CD14-positive monocyte (primary cell): ENCODE data around the gene NR4A2. TPM values are rescaled to one million over a fixed set of nuclear protein-coding genes. Genes with fewer than 3 reads are reported as not detected.

ENCODE experiments used
- DNase-seq, 3 donors: peaks; one replicate each; pipeline ENCODE4 v3.0.0-alpha.2; 2011 to 2022
- H2AFZ ChIP-seq: 2 replicates; pipeline ENCODE4 v1.6.0; 2012; ENCODE audit warnings: mild to moderate bottlenecking, low read depth, low read length, inconsistent platforms; ENCODE audit not compliant: insufficient read depth, poor library complexity, severe bottlenecking
- H3K27ac ChIP-seq, 2 donors: 1 replicate in 1 of 2; 2 replicates in 1 of 2; pipeline ENCODE4 v1.5.1; 2012 to 2013; ENCODE audit warnings: low read length in 2 of 2, control low read depth in 1 of 2, inconsistent platforms in 1 of 2, low read depth in 1 of 2, mild to moderate bottlenecking in 1 of 2
- H3K27me3 ChIP-seq, 2 donors: one replicate each; pipeline versions ENCODE4 v1.6.0 to v1.6.1; 2011 to 2013; ENCODE audit warnings: low read length in 2 of 2; ENCODE audit not compliant: control insufficient read depth in 2 of 2, insufficient read depth in 2 of 2
- H3K36me3 ChIP-seq, 2 donors: replicated peaks in 1 of 2; 1 replicate in 1 of 2; 2 replicates in 1 of 2; pipeline versions ENCODE4 v1.5.1 to v1.6.1; 2012 to 2013; ENCODE audit warnings: low read length in 2 of 2, control low read depth in 1 of 2, inconsistent platforms in 1 of 2, mild to moderate bottlenecking in 1 of 2; ENCODE audit not compliant: insufficient read depth in 2 of 2, control insufficient read depth in 1 of 2
- H3K4me1 ChIP-seq, 2 donors: 1 replicate in 1 of 2; 2 replicates in 1 of 2; pipeline versions ENCODE4 v1.5.1 to v1.6.1; 2012 to 2013; ENCODE audit warnings: low read length in 2 of 2, control low read depth in 1 of 2, inconsistent platforms in 1 of 2, mild to moderate bottlenecking in 1 of 2, moderate library complexity in 1 of 2; ENCODE audit not compliant: insufficient read depth in 2 of 2, control insufficient read depth in 1 of 2
- H3K4me2 ChIP-seq: replicated peaks from 2 replicates; pipeline ENCODE3; 2012; ENCODE audit warnings: low read length, moderate library complexity, mild to moderate bottlenecking; ENCODE audit not compliant: poor library complexity, severe bottlenecking; ENCODE audit errors: extremely low read depth
- H3K4me3 ChIP-seq, 3 experiments: fragments of 200-600 bp in 1 of 3; sonication (generic) in 1 of 3; replicated peaks in 1 of 3; 1 replicate in 2 of 3; 2 replicates in 1 of 3; pipeline ENCODE4 v1.5.1; 2011 to 2013; ENCODE audit warnings: low read length in 3 of 3, mild to moderate bottlenecking in 3 of 3, control low read depth in 2 of 3, low read depth in 2 of 3, inconsistent platforms in 1 of 3, moderate library complexity in 1 of 3
- H3K79me2 ChIP-seq: 2 replicates; pipeline ENCODE4 v1.6.0; 2012; ENCODE audit warnings: mild to moderate bottlenecking, control low read depth, inconsistent platforms, low read length, moderate library complexity; ENCODE audit not compliant: insufficient read depth
- H3K9ac ChIP-seq: 2 replicates; pipeline ENCODE4 v1.6.0; 2017; ENCODE audit warnings: low read length, mild to moderate bottlenecking; ENCODE audit not compliant: insufficient read depth, poor library complexity, severe bottlenecking
- H3K9me3 ChIP-seq, 2 donors: replicated peaks in 1 of 2; 1 replicate in 1 of 2; 2 replicates in 1 of 2; pipeline versions ENCODE4 v1.5.1 to v1.6.1; 2012 to 2013; ENCODE audit warnings: low read length in 2 of 2, control low read depth in 1 of 2; ENCODE audit not compliant: control insufficient read depth in 1 of 2, insufficient read depth in 1 of 2
- H4K20me1 ChIP-seq: 2 replicates; pipeline ENCODE4 v1.6.0; 2012; ENCODE audit warnings: mild to moderate bottlenecking, low read length, control low read depth, moderate library complexity; ENCODE audit not compliant: insufficient read depth
- H3K27ac Mint-ChIP-seq, 7 donors: one replicate each; pipeline ENCODE4 v1.8.0; 2020; ENCODE audit warnings: mild to moderate bottlenecking in 7 of 7, mixed read lengths in 7 of 7, moderate library complexity in 6 of 7, inconsistent platforms in 2 of 7
- H3K27me3 Mint-ChIP-seq, 3 donors: one replicate each; pipeline ENCODE4 v1.8.0; 2021 to 2022; ENCODE audit warnings: low read depth in 3 of 3, mild to moderate bottlenecking in 3 of 3, mixed read lengths in 3 of 3, moderate library complexity in 3 of 3, inconsistent platforms in 1 of 3
- H3K36me3 Mint-ChIP-seq, 2 donors: one replicate each; pipeline ENCODE4 v1.8.0; 2020; ENCODE audit warnings: mixed read lengths in 2 of 2, inconsistent platforms in 1 of 2, mild to moderate bottlenecking in 1 of 2
- H3K4me1 Mint-ChIP-seq: one replicate; pipeline ENCODE4 v1.8.0; 2020; ENCODE audit warnings: mild to moderate bottlenecking, mixed read lengths
- H3K4me3 Mint-ChIP-seq, 2 donors: one replicate each; pipeline ENCODE4 v1.8.0; 2020; ENCODE audit warnings: mild to moderate bottlenecking in 2 of 2, mixed read lengths in 2 of 2, moderate library complexity in 1 of 2
- H3K9me3 Mint-ChIP-seq, 7 donors: one replicate each; pipeline ENCODE4 v1.8.0; 2020 to 2022; ENCODE audit warnings: mixed read lengths in 7 of 7, mild to moderate bottlenecking in 6 of 7, moderate library complexity in 6 of 7, inconsistent platforms in 2 of 7
- CTCF ChIP-seq: fragments of 200-600 bp; IDR thresholded peaks from one replicate; pipeline ENCODE4 v1.8.0; 2022; ENCODE audit warnings: antibody characterized with exemption, mild to moderate bottlenecking
- WGBS: methylation state at CpG from one replicate; pipeline ENCODE4 v1.1.5; 2013; ENCODE audit warnings: missing lambda C conversion rate; ENCODE audit not compliant: insufficient coverage; 5-methylcytosine and 5-hydroxymethylcytosine counted together
- intact Hi-C, 2 donors: fragments of 100-400 bp; cut with micrococcal nuclease; formaldehyde crosslinking; loops; one replicate each; pipeline versions ENCODE4 v1.15.0 to v1.15.1; 2023
- polyA plus RNA-seq, 3 donors: library from polyadenylated mRNA; depleted of rRNA in 1 of 3; unstranded in 2 of 3; stranded (reverse) in 1 of 3; fragments of 300-500 nt in 2 of 3; fragments of >200 nt in 1 of 3; fragmentation: Illumina TruSeq in 2 of 3; gene quantifications; 1 replicate in 2 of 3; 2 replicates in 1 of 3; pipeline ENCODE4 v1.2.3, GENCODE V29; 2012 to 2021

The NR4A2 gene
- polyA plus RNA-seq, 3 donors = 12.1 to 213 (median 21.6) TPM

GRCh38 chr2:156339865-156340264, 7.3 kb upstream of the NR4A2 start:
- Mint-ChIP-seq H3K4me3 (no peak overlapping the region), H3K27ac (peak overlapping the region; percentile 41 to 97 (median 80)), H3K4me1 (peaks cover 47% of the 10 kb centered on the region), H3K27me3 (peaks cover 0 to 4% (median 0%) of the 10 kb centered on the region in 3 donors), H3K9me3 (no peaks in the 10 kb centered on the region), H3K36me3 (no peaks in the 10 kb centered on the region)
- WGBS = no CpG with 5 or more reads among the region's 3 CpGs
- H2AFZ ChIP-seq = no peak overlapping the region
- no peaks in the 10 kb centered on the region for H3K27me3 ChIP-seq
- intact Hi-C loops = loop anchor here in 1 of 2 donors (10.0 kb wide), 1 partner anchor 125 kb away; no protein-coding TSS in a partner anchor
- peak overlapping the region; percentile 89 for H3K4me2 ChIP-seq
- no peaks in the 10 kb centered on the region for H3K36me3 ChIP-seq
- peak overlapping the region in 1 of 3 experiments; percentile 86 for H3K4me3 ChIP-seq
- H3K9ac ChIP-seq = no peak overlapping the region
- no peaks in the 10 kb centered on the region for H3K9me3 ChIP-seq
- H3K4me1 ChIP-seq = peaks cover 31 to 42% of the 10 kb centered on the region in 2 donors
- peaks cover 23% of the 10 kb centered on the region for H3K79me2 ChIP-seq
- no peaks in the 10 kb centered on the region for H4K20me1 ChIP-seq
- peak in 1 of 3 donors; percentile 53 for DNase-seq
- peak overlapping the region in 1 of 2 donors; percentile 33 for H3K27ac ChIP-seq
- TF ChIP-seq CTCF = no peak

- peak overlapping the region; percentile 41 to 97 (median 80) for H3K27ac Mint-ChIP-seq
- H3K27me3 Mint-ChIP-seq = peaks cover 0 to under 1% (median under 1%) of the 10 kb centered on the region in 3 donors
- WGBS = 74% methylated on average over 3 of the region's 5 CpGs
- H3K4me1 ChIP-seq = peaks cover 32 to 44% of the 10 kb centered on the region in 2 donors
- H3K4me3 ChIP-seq = peak overlapping the region in 1 of 3 experiments; percentile 86
- TF ChIP-seq CTCF = no peak
- peak in 1 of 3 donors; percentile 5 for DNase-seq
- H3K27ac ChIP-seq = no peak overlapping the region
- peak overlapping the region; percentile 89 for H3K4me2 ChIP-seq
- no peaks in the 10 kb centered on the region for H3K9me3 ChIP-seq
- H3K36me3 Mint-ChIP-seq = no peaks in the 10 kb centered on the region
- no peak overlapping the region for H3K9ac ChIP-seq
- no peaks in the 10 kb centered on the region for H3K9me3 Mint-ChIP-seq
- intact Hi-C loops = loop anchor here in 1 of 2 donors (10.0 kb wide), 1 partner anchor 126 kb away; no protein-coding TSS in a partner anchor
- no peaks in the 10 kb centered on the region for H3K27me3 ChIP-seq
- peaks cover 23% of the 10 kb centered on the region for H3K79me2 ChIP-seq
- no peak overlapping the region for H3K4me3 Mint-ChIP-seq
- no peaks in the 10 kb centered on the region for H3K36me3 ChIP-seq
- H4K20me1 ChIP-seq = no peaks in the 10 kb centered on the region
- H3K4me1 Mint-ChIP-seq = peaks cover 47% of the 10 kb centered on the region
- no peak overlapping the region for H2AFZ ChIP-seq
Measured at GRCh38 chr2:156339110-156339847, 6.8 kb upstream of the NR4A2 start.
